Skin epidermis (tissue), 12 donors: ENCODE data around the gene WDR20.
A peak's percentile ranks its signal among the peaks of the same experiment; 100 is the strongest.
"Not testable (repeated sequence)": the region's sequence is repeated elsewhere in the genome, so short reads cannot be mapped to it uniquely, and the experiment has no call there.

Experiments used
- H3K27ac ChIP-seq, 21 experiments: fragments of 200-600 bp; sonication (generic) in 11 of 21; one replicate each; pipeline ENCODE4 v1.5.0; 2020; ENCODE audit warnings: mild to moderate bottlenecking in 3 of 21, inconsistent platforms in 2 of 21, moderate library complexity in 2 of 21
- H3K4me3 ChIP-seq, 7 experiments: fragments of 200-600 bp; sonication (generic) in 2 of 7; one replicate each; pipeline ENCODE4 v1.5.0; 2020; ENCODE audit warnings: inconsistent platforms in 2 of 7, mild to moderate bottlenecking in 2 of 7, moderate library complexity in 1 of 7

The WDR20 gene

DNA sequence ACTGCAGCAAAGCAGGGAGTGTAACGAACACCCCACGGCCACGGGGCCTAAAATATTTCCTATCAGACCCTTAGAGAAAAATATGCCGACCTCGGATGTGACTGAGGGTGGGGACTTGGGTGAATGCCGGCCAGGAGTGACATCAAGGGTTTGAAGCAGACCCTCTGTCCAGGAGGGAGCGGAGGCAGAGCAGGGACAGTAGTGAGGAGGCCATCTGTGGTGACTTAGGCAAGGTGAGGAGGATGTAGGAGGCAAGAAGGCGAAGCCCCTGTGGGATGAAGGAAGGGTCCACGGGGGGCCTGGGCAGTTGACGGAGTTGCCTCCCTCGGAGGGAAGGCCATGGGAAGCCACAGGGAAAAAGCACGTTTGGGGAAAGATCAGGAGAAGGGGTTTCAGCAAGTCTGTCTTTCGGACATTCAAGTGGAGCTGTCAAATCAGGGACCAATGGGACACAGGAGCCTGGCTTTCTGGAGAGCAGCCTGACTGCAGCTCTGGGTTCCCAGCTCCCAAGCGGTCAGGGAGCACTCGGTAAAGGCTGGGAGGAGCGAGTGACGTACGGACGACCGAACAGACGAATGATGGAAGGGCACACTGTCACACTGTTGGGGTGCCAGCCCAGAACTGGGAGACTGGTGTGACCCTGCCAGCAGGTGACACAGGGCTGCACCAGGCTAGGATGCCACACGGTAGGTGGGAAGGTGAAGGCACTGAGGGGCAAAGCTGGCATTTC is 90.9 kb downstream of the WDR20 start:
- no peak overlapping the region for H3K27ac ChIP-seq
- no peak overlapping the region for H3K4me3 ChIP-seq

DNA sequence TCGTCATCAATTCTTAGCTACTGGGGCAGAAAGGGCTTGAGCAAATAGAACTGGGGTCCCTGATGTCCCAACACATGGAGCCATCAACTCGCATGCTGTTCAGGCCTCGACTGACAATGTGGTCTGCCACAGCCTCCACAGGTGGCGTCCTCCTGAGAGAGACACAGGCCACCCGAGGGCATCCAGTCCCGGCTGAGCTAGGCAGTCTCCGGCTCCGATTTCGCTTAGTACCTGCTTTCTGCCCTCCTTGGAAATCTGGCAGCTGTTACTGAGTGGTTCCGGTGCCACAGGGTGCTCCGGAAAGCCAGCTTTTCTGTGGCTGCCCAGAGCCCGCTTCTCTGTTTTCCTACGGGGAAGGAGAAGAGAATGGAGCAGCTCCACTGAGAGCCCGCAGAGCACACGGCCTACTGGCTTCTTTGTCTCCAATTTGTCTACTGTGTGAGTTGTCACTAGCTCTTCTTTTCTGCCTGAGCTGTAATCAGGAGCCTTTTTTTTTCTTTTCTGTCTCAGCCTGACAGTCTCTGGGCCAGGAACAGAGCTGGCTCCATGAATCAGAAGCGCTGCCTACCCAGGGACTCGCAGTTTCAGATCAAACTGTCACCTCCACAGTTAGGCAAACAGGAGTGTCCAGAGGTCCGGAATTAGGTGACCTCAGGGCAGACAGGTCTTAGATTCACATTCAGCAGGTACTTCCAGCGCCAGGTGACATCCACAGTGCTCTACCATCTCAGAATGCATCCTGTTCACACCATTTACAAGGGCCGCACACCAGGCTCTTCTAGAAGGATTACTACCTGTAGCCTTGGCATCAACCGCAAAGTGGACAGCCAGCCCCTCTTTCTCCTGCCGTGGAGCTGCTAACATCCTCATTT is 92.0 kb downstream of the WDR20 start:
- Histone ChIP-seq H3K4me3 (no peak overlapping the region), H3K27ac (no peak overlapping the region)

DNA sequence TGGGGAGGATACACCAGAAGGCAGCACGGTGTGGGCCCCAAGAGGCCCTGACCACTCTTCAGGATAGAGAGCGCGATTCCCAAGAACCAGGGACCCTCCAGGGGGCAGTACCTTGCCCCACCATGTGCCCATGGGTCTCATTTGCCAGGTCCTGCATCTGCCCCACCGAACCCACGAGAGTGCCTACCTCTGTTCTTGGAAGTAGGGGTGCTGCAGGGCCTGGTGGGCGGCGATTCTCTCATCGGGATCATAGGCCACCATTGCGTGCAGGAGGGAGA is 92.6 kb downstream of the WDR20 start:
- Histone ChIP-seq H3K4me3 (no peak overlapping the region), H3K27ac (no peak overlapping the region)

DNA sequence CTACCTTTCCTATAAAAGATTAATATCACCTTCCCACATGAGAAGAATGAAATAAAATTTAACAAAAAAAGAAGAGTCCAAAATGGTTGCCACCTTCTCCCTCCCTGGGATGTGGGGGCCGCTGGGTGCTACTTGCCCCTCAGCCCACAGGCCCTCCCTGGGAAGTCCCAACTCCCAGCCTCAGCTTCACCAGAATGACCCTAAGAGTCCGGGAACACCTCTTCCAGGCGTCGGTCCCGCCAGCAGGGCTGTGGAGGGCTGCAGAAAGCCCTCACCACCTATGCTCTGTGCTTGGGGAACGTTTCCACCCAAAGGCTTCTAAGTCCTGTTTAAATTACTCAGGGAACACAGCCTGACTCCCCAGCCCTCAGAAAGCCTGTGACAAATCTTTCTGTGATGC is 93.4 kb downstream of the WDR20 start:
- no peak overlapping the region for H3K4me3 ChIP-seq
- no peak overlapping the region for H3K27ac ChIP-seq

DNA sequence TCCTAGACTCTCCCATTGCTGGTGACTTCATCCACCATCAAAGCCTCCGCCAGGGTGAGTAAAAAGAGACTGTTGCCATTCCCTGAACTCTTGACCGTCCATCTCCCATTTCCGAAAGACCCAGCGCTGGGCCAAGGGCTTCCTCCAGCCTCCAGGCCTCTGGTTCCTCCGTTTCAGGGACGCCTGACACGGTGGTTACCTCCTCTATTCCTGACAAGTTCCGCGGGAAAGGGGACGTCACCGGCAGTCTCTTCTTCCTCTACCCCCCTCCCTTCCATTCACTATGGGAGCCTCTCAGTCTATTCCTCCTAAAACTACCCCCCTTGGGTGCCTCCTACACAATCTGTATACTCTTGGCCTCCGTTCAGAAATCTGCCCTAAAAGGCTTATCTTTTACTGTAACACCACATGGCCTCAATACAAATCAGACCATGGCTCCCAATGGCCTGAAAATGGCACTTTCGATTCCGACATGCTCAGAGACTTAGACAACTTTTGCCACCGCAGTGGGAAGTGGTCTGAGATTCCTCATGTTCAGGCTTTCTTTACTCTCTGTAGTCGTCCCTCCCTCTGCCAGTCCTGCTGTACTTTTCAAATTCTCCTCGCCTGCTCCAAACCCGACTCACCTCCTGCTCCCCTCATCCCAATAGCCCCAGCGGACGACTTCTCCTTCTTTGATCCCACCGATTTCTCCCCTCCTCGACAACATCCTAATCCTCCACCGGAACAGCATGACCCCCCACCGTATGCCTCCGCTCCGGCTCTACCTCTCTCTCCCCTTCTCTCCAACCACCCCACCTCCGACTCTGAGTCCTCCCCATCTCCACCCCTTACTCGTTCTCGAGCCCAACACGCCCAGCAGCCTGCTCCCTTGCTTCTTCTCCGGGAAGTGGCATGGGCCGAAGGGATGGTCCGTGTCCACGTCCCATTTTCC is 94.9 kb downstream of the WDR20 start:
- peak overlapping the region in 2 of 7 experiments; percentile 1 to 12 for H3K4me3 ChIP-seq
- H3K27ac ChIP-seq, result no peak overlapping the region

DNA sequence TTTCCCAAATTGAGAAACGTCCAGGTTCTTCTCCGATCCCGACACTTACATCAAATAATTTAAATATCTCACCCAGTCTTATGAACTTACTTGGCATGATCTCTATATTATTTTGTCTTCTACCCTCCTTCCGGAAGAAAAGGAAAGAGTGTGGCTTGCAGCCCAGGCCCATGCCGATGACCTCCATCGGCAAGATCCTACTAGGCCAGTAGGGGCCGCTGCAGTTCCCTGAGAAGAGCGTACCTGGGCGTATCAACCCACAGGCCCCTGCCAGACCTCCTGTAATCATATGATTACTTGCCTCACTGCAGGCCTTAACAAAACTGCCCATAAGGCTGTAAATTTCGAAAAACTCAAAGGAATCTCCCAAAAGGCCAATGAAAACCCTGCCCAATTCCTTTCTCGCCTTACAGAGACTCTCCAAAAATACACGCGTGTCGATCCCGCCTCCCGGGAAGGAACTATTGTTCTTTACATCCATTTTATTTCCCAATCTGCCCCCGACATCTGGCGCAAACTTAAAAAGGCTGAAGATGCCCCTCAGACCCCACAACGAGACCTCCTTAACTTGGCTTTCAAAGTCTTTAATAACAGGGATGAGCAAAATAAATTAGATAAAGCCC is 95.7 kb downstream of the WDR20 start:
- Histone ChIP-seq H3K4me3 (peak overlapping the region in 2 of 7 experiments; percentile 1 to 12), H3K27ac (no peak overlapping the region)

DNA sequence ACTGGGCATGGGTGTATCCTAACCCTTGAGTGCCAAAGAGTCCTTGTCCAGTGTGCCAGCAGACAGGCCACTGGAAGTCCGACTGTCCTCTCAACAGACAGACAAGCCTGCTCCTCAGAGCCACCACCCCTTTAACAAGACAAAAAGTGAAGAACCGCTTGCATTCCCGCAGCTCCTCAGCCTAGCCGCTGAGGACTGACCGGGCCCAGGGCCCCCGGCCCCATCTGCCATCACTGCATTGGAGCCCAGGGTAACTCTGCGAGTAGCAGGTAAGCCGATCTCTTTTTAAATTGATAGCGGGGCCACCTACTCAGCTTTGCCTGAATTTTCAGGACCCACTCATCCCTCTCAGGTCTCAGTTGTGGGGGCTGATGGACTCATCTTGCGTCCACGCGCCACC is 96.3 kb downstream of the WDR20 start:
- no peak overlapping the region for H3K4me3 ChIP-seq
- no peak overlapping the region for H3K27ac ChIP-seq

DNA sequence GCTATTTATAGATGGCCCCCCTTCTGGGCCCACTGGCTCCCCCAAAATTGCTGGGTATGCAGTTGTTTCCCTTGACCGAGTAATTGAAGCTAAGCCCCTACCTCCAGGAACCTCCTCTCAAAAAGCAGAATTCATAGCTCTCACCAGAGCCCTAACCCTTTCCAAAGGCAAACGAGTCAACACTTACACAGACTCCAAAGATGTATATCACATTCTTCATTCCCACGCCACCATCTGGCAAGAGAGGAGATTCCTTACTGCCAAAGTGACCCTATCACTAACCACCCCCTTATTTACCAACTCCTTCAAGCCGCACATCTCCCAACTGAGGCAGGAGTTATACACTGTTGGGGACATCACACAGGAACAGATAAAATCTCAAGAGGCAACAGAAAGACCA is 98.4 kb downstream of the WDR20 start:
- no peak overlapping the region for H3K27ac ChIP-seq
- no peak overlapping the region for H3K4me3 ChIP-seq

DNA sequence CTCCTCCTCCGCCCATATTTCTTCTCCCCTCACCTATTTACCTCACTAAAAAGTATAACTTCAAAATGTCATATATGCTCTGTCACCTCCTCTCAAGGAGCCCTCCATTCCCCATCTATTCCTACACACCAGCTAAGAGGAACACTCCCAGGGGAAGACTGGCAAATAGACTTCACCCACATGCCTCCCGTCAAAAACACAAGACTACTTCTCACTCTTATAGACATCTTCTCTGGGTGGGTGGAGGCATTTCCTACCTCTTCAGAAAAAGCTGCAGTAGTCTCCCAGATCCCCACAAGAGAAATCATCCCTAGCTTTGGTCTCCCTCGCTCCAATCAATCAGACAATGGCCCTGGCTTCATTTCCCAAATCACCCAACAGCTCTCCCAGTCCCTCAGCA is 99.1 kb downstream of the WDR20 start:
- no peak overlapping the region for H3K27ac ChIP-seq

DNA sequence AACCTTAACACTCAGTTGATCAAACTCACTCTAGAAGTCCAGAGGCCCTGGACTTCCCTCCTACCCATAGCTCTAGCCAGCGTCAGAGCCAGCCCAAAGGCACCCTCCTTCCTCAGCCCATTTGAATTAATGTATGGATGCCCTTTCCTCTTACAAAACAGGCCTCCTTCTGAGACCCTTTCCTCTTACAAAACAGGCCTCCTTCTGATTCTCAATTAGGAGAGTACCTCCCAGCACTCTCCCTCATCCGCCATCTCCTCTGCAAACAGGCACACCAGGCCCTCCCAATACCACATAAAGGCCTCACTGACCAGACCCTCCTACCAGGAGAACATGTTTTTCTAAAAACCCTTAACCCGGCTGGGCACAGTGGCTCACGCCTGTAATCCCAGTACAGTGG is 99.5 kb downstream of the WDR20 start:
- no peak overlapping the region for H3K4me3 ChIP-seq
- H3K27ac ChIP-seq, result no peak overlapping the region

More for the DNA sequence above, 99.1 kb downstream of the WDR20 start:
- H3K4me3 ChIP-seq, result no peak overlapping the region

DNA sequence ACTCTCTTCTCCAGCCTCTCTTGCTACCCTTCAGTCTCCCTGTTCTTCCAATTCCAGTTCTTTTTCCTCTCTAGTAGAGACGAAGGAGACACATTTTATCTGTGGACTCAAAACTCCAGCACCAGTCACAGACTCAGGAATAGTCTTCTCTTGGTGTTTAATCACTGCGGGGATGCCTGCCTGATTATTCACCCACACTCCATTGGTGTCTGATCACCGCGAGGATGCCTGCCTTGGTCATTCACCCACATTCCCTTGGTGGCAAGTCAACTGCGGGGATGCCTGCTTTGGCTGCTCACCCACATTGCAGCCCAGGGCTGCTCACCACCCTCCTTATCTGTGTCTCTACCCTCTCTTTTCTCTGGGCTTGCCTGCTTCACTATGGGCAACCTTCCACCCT is 100.8 kb downstream of the WDR20 start:
- H3K4me3 ChIP-seq, H3K27ac ChIP-seq: not testable (repeated sequence)

DNA sequence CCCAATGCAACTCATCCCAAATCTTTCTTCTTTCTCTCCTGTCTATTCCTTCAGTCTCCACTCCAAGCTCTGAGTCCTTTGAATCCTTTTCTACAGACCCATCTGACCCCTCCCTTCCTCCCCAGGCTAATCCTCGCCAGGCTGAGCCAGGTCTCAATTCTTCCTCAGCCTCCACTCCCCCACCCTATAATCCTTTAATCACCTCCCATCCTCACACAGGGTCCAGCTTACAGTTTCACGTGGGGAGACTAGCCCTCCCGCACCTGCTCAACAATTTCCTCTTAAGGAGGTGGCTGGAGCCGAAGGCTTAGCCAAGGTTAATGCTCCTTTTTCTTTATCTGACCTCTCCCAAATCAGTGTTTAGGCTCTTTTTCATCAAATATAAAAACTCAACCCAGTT is 101.5 kb downstream of the WDR20 start:
- H3K27ac ChIP-seq, result no peak overlapping the region

DNA sequence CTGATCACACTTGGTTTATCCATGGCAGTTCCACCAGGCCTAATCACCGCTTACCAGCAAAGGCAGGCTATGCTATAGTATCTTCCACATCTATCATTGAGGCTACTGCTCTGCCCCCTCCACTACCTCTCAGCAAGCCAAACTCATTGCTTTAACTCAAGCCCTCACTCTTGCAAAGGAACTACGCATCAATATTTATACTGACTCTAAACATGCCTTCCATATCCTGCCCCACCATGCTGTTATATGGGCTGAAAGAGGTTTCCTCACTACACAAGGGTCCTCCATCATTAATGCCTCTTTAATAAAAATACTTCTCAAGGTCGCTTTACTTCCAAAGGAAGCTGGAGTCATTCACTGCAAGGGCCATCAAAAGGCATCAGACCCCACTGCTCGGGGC is 104.1 kb downstream of the WDR20 start:
- H3K27ac ChIP-seq, H3K4me3 ChIP-seq: not testable (repeated sequence)

More for the DNA sequence above, 101.5 kb downstream of the WDR20 start:
- H3K4me3 ChIP-seq, result no peak overlapping the region

DNA sequence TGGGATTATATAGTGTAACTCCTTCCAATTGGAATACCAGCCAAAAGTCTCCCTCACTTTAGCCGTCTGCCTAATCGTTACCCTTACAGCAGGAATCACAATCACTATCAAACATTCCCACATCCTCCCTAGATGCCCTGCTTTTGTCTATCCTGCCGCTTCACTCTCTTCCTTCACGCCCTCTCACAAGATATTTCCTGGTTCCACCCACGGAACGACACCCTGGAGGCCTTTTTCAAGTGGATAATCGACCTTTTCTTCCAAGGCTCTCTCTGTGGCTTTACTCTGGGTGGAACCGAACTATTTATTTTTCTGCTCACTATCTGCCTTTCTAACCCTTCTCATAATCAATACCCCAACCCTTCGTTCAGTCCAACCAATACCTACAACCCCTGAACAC is 106.4 kb downstream of the WDR20 start:
- H3K27ac ChIP-seq, result peak overlapping the region in 1 of 21 experiments; percentile 11
- H3K4me3 ChIP-seq, result no peak overlapping the region

DNA sequence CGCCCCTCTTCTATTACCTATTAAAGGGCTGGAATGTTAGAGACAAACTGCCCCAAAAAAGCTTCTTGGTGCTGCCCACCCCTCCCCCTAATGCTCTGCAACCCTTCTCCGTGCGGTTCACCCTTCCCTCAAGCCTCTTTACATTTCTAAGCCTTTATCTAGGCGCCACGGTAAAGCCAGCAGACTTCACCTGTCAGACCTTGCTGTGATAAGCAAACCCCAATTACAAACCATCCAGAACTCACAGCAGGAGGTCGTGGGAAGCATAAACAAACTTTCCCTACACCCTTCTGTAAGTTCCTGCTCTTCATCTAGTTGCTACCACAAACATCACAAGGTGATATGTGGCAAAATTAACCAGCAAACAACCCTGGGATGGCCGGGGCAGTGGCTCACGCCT is 108.4 kb downstream of the WDR20 start:
- H3K27ac ChIP-seq, result no peak overlapping the region
- H3K4me3 ChIP-seq, result no peak overlapping the region

DNA sequence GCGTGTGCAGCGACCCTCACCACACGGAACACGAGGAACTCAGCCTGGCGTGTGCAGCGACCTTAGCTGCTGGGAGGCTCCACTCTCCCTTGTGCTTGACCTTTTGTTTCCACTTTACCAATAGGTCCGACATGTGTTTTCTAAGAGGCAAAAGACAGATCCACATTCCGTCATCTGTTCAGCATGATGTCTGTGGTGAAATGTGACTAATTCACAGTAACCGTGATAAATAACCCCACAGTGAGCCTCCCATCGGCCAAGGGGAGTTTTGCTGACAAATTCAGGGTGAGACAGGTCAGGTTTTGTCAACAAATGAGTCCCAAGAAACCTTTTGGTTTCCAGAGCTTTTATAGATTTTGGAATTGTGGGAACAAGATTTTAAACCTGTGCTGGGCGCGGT is 109.3 kb downstream of the WDR20 start:
- no peak overlapping the region for H3K27ac ChIP-seq
- H3K4me3 ChIP-seq, result no peak overlapping the region

DNA sequence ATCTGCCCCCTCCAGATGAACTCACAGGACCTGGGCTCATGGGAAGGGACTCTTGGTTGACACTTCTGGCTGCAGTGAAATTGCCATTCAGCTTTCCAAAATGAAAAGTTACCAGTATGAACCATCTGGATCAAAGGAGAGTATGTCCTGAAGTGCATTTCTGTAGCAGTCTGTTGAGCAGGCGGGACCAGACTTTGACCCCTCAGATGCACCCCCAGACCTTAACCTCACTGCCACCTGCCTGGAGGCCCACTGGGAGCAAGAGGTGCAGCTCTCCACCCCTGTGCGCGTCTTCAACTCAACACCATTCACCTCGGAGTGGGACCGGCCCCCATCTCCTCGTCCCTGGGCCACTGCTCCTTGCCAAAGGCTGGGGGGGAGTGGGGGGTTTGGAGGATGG is 110.3 kb downstream of the WDR20 start:
- Histone ChIP-seq H3K4me3 (no peak overlapping the region), H3K27ac (no peak overlapping the region)

DNA sequence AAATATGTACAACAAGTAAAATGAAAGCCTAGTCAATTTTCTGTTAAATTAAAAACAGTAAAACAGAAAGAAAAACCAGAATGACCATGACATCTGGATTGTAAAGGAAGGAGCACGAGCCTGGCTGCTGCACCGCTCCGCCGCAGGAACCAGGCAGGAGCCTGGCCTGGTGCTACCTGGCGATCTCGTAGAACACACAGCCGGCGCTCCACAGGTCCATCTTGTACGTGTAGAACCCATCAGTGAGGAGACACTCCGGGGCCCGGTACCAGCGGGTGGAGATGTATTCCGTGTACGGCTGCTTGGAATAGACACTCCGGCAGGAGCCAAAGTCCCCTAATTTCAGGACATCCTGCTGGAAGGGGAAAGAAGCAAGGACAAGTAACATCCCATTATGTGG is 110.9 kb downstream of the WDR20 start:
- Histone ChIP-seq H3K27ac (no peak overlapping the region), H3K4me3 (no peak overlapping the region)

DNA sequence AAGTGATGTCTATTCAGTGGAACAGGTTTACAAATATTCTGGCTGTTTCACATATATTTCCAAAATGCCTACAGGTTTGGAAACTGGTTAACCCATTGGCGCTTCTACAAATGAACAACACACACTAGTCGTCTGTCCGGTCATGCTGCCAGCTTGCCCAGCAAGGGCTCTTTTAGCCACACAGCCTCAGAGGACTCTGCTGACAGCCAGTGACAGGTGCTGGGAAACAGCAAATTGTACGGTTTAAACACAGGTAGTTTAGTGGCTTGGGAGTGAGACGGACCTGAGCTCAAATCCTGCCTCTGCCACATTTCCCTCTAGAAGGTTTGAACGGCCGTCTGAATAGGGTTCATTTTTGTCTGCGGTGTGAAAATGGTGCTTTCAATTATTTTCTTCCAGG is 111.5 kb downstream of the WDR20 start:
- Histone ChIP-seq H3K4me3 (no peak overlapping the region), H3K27ac (no peak overlapping the region)
